AG08395 (cell line): ENCODE data around the gene SPATA20.

ENCODE experiments used
- DNase-seq: peaks from one replicate; pipeline ENCODE4 v3.0.0; 2012; ENCODE audit warnings: mixed read lengths, low spot score

SPATA20 gene

GRCh38 chr17:50547035-50547735, at the start of gene SPATA20:
TSS of gene SPATA20 (plus strand) at chr17:50547174. CDS start at chr17:50547209, 35 bp downstream.
- peak; percentile 90 for DNase-seq

- DNase-seq = no peak
Measured at GRCh38 chr17:50498021-50498874, 48.7 kb upstream of the SPATA20 start.

- DNase-seq = no peak
Measured at GRCh38 chr17:50499270-50499669, 47.7 kb upstream of the SPATA20 start.

GRCh38 chr17:50499721-50500120, 47.3 kb upstream of the SPATA20 start:
- DNase-seq = no peak

GRCh38 chr17:50501054-50501453, 45.9 kb upstream of the SPATA20 start:
- DNase-seq = no peak

- DNase-seq = no peak
Measured at GRCh38 chr17:50502301-50502990, 44.5 kb upstream of the SPATA20 start.

GRCh38 chr17:50505591-50506130, 41.3 kb upstream of the SPATA20 start:
- DNase-seq = no peak

GRCh38 chr17:50506298-50506697, 40.7 kb upstream of the SPATA20 start:
- no peak for DNase-seq

- DNase-seq = peak; percentile 86
Measured at GRCh38 chr17:50507871-50508572, 39.0 kb upstream of the SPATA20 start, which contains the start of gene MYCBPAP. TSS of gene MYCBPAP (plus strand) at chr17:50508439. CDS start at chr17:50508675, 236 bp downstream.

GRCh38 chr17:50508573-50509460, 38.2 kb upstream of the SPATA20 start:
- DNase-seq = no peak

- DNase-seq = no peak
Measured at GRCh38 chr17:50511058-50511457, 35.9 kb upstream of the SPATA20 start.

GRCh38 chr17:50513495-50513894, 33.5 kb upstream of the SPATA20 start:
- DNase-seq = no peak

- no peak for DNase-seq
Measured at GRCh38 chr17:50514388-50514787, 32.6 kb upstream of the SPATA20 start.

GRCh38 chr17:50514936-50515702, 31.9 kb upstream of the SPATA20 start:
- DNase-seq = peak; percentile 44

- no peak for DNase-seq
Measured at GRCh38 chr17:50517011-50517410, 30.0 kb upstream of the SPATA20 start.

GRCh38 chr17:50517504-50518383, 29.2 kb upstream of the SPATA20 start:
- DNase-seq = no peak

- no peak for DNase-seq
Measured at GRCh38 chr17:50518384-50519023, 28.5 kb upstream of the SPATA20 start.

GRCh38 chr17:50519141-50519834, 27.7 kb upstream of the SPATA20 start:
- no peak for DNase-seq
